Activated CD4-positive, alpha-beta T cell treated with anti-CD3 and anti-CD28 coated beads for 36 hours (primary cell): ENCODE measurements around the gene MPHOSPH8. TPM values are rescaled to one million over a fixed set of nuclear protein-coding genes. Genes with fewer than 3 reads are reported as not detected.

Experiments
- ATAC-seq: fragments of 200-7000 bp; cut with Tn5 transposase; one replicate; pipeline ENCODE4 v1.10.0; 2021; ENCODE audit warnings: mild to moderate bottlenecking, moderate library complexity
- CTCF ChIA-PET: fragments of 350-600 bp; sonication (Branson Sonifier 250); formaldehyde crosslinking; loops from one replicate; lab custom pipeline; 2021; ENCODE audit warnings: antibody characterized with exemption; lab: Charles Lee
- POLR2A ChIA-PET: fragments of 350-600 bp; sonication (Branson Sonifier 250); formaldehyde crosslinking; loops from one replicate; lab custom pipeline; 2021; ENCODE audit warnings: antibody characterized with exemption, inconsistent platforms; lab: Charles Lee
- DNase-seq: peaks from one replicate; pipeline ENCODE4 v3.0.0-alpha.2; 2020
- H3K27ac Mint-ChIP-seq: one replicate; pipeline ENCODE4 v1.8.0; 2021; ENCODE audit warnings: mixed read lengths
- H3K27me3 Mint-ChIP-seq: one replicate; pipeline ENCODE4 v1.8.0; 2021; ENCODE audit warnings: mixed read lengths
- H3K36me3 Mint-ChIP-seq: one replicate; pipeline ENCODE4 v1.8.0; 2021; ENCODE audit warnings: low read depth, mixed read lengths
- H3K4me1 Mint-ChIP-seq: one replicate; pipeline ENCODE4 v1.8.0; 2021; ENCODE audit warnings: mixed read lengths
- H3K4me3 Mint-ChIP-seq: one replicate; pipeline ENCODE4 v1.8.0; 2021; ENCODE audit warnings: mild to moderate bottlenecking, moderate library complexity, mixed read lengths
- H3K9me3 Mint-ChIP-seq: one replicate; pipeline ENCODE4 v1.8.0; 2021; ENCODE audit warnings: low read depth, mixed read lengths
- intact Hi-C, 2 experiments: fragments of 100-400 bp; cut with DNase I in 1 of 2; cut with micrococcal nuclease in 1 of 2; formaldehyde crosslinking; loops; one replicate each; pipeline versions ENCODE4 v1.14.2 to v1.15.1; 2022 to 2024; cut with DNase I, micrococcal nuclease
- total RNA-seq, 2 experiments: library from RNA; stranded (reverse); gene quantifications; one replicate each; pipeline ENCODE4 v1.2.3, GENCODE V29; 2021

MPHOSPH8 gene
- total RNA-seq, 2 experiments from 2014 or later, result 39.1 to 39.8 TPM

DNA sequence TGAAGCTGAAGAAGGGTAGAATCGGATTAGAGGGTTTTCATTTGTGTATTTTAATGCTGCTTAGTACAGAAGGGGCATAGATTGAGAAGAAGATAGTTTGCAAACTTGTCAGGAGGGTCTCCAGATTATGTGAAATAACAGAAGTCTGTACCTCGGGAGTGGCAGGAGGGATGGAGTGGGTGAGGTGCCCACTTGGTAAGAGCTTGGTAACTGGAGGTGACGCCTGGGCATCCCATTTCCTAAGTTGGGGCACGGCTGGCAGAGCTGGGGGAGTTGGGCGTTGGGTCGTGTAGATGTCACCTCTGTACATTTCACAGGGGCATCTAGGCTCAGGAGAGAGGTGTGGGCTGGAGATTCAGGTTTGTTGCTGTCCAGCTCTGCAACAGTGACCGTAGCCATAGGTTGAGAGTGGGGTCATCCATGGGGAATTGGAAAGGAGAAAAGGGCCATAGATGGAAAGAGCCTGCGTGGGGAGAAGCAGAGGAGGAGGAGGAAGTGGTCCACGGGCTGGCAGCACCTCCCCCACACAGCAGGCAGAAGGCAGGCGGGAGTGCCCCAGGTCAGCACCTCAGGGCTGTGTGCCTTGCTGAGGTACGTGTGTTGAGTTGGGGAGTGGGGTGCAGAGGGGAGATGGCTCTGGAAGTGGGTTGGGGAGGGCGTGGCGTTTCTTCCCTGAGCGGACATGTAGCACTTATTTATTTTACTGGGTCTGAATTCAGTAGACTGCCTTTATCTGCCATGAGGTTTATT, 31.2 kb downstream of the MPHOSPH8 start:
- Mint-ChIP-seq H3K27me3 (no peaks in the 10 kb centered on the region), H3K4me1 (no peaks in the 10 kb centered on the region), H3K36me3 (peaks cover 58% of the 10 kb centered on the region), H3K9me3 (no peaks in the 10 kb centered on the region), H3K27ac (peak overlapping the region; percentile 27), H3K4me3 (no peak overlapping the region)
- DNase-seq (no peak), ATAC-seq (no peak)
- ChIA-PET CTCF (interaction anchor here (0.5 kb wide), 1 partner anchor 295 kb away, joined by 3 read pairs; no protein-coding TSS in a partner anchor), POLR2A (no interaction called here)
- intact Hi-C loops, result no loop called here

DNA sequence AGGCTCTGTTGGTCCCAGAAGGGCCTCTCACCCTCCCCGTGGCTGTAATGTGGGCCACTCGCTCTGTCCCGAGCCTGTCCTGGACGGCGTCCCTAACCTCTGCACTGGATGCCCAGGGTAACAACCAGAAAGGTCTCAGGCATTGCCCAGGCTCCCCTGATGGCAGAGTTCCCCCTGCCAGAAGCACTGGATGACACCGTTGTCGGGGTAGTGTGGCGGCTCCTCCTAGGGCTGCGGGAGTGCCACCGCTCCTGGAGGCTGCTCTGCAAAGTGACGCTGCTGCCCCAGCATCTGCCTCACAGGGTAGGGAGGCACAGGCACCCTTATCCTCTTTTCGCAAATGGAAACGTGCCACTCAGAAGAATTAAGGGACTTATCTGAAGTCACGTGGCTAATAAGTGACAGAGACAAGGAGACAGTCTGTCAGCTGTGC, 32.0 kb downstream of the MPHOSPH8 start:
- Mint-ChIP-seq H3K4me1 (no peaks in the 10 kb centered on the region), H3K9me3 (no peaks in the 10 kb centered on the region), H3K27me3 (no peaks in the 10 kb centered on the region), H3K4me3 (no peak overlapping the region), H3K27ac (no peak overlapping the region), H3K36me3 (peaks cover 64% of the 10 kb centered on the region)
- ChIA-PET POLR2A (interaction anchor here (0.6 kb wide), 1 partner anchor 258 kb away, joined by 3 read pairs; no protein-coding TSS in a partner anchor), CTCF (no interaction called here)
- intact Hi-C loops, result no loop called here
- no peak for DNase-seq
- ATAC-seq, result no peak

DNA sequence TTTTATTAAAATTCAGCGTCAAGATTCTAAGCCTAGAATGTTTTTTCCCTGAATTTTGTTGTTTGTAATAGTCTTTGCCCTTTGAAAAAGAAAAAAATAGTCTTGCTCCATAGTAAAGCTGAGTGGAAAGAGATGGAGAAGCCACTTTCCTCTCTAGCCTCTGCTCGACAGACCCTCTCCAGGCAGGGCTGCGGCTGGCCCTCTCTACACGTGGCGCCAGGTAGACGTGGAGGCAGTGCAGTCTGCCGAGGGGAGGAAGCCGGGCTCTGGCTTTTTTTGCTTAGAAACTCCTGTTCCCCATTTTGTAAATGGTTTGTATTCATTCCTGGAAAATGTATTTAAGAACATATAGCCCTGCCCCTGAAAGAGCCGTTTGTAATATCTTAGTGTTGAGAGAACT, 35.3 kb downstream of the MPHOSPH8 start:
- H3K4me3 Mint-ChIP-seq, result no peak overlapping the region
- H3K36me3 Mint-ChIP-seq, result peaks cover 67% of the 10 kb centered on the region
- no peak for DNase-seq
- H3K27me3 Mint-ChIP-seq, result no peaks in the 10 kb centered on the region
- no peak for ATAC-seq
- no peaks in the 10 kb centered on the region for H3K4me1 Mint-ChIP-seq
- ChIA-PET POLR2A (no interaction called here), CTCF (no interaction called here)
- intact Hi-C loops, result no loop called here
- no peaks in the 10 kb centered on the region for H3K9me3 Mint-ChIP-seq
- H3K27ac Mint-ChIP-seq, result peak overlapping the region; percentile 51

DNA sequence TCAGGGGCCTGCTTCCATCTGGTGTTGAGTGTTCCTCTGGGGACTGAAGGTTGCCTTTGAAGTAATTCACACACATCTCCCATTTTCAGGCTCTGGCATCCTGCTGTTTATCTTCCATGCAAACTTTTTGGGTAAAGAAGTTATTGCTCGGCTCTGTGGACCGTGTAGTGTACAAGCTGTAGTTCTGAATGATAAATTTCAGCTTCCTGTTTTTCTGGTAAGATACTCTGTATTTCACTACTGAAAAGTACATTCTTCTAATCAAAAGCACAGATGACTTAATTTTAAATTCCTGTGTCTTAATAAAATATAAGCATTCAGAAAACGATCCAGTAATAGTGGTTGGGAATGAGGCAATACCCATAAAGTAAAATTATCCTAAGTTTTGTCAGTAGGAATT, 36.7 kb downstream of the MPHOSPH8 start:
- peaks cover 68% of the 10 kb centered on the region for H3K36me3 Mint-ChIP-seq

DNA sequence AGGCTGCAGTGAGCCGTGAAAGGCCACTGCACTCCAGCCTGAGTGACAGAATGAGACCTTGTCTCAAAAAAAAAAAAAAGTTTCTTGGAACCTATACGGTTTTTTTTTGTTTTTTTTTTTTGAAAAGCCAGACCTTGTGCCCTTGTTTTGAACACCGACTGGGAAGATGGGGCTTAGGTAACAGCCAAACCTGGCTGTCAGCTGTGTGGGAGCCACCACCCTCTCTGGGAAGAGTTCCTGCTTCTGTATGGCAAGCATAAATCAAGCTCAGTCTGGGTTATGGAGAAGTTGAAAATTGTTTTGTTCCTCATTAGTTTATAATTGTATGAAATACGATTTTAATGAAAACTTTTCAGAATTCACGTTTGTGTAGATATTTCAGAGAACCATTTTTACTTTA, 39.5 kb downstream of the MPHOSPH8 start:
- H3K4me1 Mint-ChIP-seq, result peaks cover 4% of the 10 kb centered on the region
- intact Hi-C loops, result no loop called here
- no peak overlapping the region for H3K27ac Mint-ChIP-seq
- H3K27me3 Mint-ChIP-seq, result no peaks in the 10 kb centered on the region
- H3K4me3 Mint-ChIP-seq, result no peak overlapping the region
- H3K9me3 Mint-ChIP-seq, result no peaks in the 10 kb centered on the region
- ChIA-PET POLR2A (no interaction called here), CTCF (interaction anchor here (0.6 kb wide), 1 partner anchor 1477 kb away, joined by 3 read pairs; no protein-coding TSS in a partner anchor)
- ATAC-seq (no peak), DNase-seq (no peak)
- peaks cover 71% of the 10 kb centered on the region for H3K36me3 Mint-ChIP-seq

More for the DNA sequence above, 36.7 kb downstream of the MPHOSPH8 start:
- H3K4me3 Mint-ChIP-seq, result no peak overlapping the region
- peak overlapping the region; percentile 63 for H3K27ac Mint-ChIP-seq
- H3K9me3 Mint-ChIP-seq, result no peaks in the 10 kb centered on the region
- H3K27me3 Mint-ChIP-seq, result no peaks in the 10 kb centered on the region
- ChIA-PET CTCF (interaction anchor here (0.6 kb wide), 1 partner anchor 54 kb away, joined by 3 read pairs; no protein-coding TSS in a partner anchor), POLR2A (no interaction called here)
- ATAC-seq (no peak), DNase-seq (no peak)
- no peaks in the 10 kb centered on the region for H3K4me1 Mint-ChIP-seq
- intact Hi-C loops, result no loop called here

DNA sequence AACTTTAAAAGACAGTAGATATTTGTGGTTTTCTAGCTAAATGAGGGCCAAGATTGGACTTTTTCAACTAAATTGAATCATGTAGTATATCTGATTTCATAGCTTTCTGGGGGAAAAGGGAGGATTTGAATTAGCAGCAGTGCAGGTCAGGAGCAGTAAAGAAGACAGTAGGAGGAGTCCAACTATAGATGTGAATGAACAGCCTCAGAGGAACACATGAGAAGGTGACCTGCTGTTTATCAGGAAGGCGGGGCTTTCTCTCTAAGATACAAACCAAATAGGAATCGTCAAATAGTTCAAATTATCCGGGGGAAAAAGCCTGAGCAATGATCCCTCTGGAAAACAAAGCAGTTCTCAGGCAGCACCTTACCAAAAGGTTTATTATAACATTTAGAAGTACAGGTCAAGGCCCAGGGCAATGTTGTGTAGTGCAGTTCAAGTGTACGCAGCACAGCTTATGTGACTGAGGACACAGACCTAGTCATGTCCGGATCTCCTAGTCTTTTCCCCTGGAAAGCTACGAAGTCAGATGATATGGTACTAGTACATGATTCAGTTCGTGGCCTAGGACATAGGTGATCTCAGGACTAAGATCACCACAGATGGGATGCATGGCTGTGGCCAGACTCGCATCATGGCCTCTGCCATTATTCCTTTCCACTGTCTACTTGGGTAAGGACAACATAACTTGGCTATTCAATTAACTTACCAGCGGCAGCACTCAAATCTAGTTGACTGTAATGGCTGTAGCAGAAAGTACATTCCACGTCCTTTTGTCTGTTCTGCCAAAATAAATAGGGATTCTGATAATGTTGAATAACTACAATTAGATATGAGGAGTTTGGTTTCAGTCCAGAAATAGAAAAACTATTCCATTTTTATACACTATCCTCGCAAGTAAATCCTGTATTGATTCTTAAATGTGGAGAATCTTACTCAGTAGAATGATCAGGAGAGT, 40.3 kb downstream of the MPHOSPH8 start:
- H3K4me1 Mint-ChIP-seq, result peaks cover 6% of the 10 kb centered on the region
- no peak overlapping the region for H3K4me3 Mint-ChIP-seq
- no peak for DNase-seq
- intact Hi-C loops, result no loop called here
- peaks cover 64% of the 10 kb centered on the region for H3K36me3 Mint-ChIP-seq
- no peaks in the 10 kb centered on the region for H3K27me3 Mint-ChIP-seq
- CTCF ChIA-PET, result interaction anchor here (0.6 kb wide), 1 partner anchor 1476 kb away, joined by 3 read pairs; no protein-coding TSS in a partner anchor
- ATAC-seq, result no peak
- peak overlapping the region; percentile 37 for H3K27ac Mint-ChIP-seq
- no peaks in the 10 kb centered on the region for H3K9me3 Mint-ChIP-seq
- POLR2A ChIA-PET, result no interaction called here

DNA sequence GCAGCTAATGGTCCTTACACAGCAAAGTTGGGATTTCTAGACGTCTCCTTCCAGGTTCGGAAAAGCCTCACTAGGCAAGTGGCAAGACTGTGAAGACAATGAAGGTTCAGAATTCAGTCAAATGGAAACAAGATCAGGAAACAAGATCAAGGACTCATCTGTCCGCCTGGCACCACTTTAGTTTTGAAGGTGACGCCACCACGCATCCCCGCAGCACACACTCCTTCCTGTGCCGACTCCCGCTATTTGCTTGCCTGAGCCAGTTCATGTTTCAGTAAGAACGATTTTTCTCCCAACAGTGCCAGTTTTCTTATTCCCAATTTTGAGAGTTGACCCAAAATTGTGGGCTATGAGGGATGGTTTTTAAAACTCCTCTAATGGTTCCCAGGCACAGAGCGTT, 41.4 kb downstream of the MPHOSPH8 start:
- no peak for DNase-seq
- Mint-ChIP-seq H3K27ac (peak overlapping the region; percentile 64), H3K36me3 (peaks cover 60% of the 10 kb centered on the region), H3K9me3 (no peaks in the 10 kb centered on the region), H3K27me3 (no peaks in the 10 kb centered on the region), H3K4me1 (peaks cover 6% of the 10 kb centered on the region), H3K4me3 (no peak overlapping the region)
- ATAC-seq, result no peak
- CTCF ChIA-PET, result no interaction called here
- intact Hi-C loops, result no loop called here
- POLR2A ChIA-PET, result no interaction called here

DNA sequence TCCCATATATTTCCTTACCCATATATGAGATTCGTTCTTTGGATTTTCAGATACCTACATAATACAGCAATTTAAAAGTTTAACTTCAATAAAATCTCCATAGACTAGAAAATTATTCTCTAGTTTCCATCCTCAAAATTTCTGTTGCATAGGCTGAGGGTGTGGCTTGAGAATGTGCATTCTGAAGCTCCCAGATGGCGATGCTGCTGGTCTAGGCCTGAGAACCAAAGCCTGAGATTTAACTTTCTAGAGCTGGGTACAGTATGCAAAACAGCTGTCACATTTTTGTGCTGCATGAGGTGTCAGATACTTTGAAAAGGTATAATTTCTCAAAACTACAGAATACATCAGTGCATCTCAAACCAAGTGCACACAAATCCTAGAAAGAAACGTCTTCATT, 42.7 kb downstream of the MPHOSPH8 start:
- Mint-ChIP-seq H3K36me3 (peaks cover 53% of the 10 kb centered on the region), H3K9me3 (no peaks in the 10 kb centered on the region), H3K27ac (peak overlapping the region; percentile 20), H3K4me1 (peaks cover 6% of the 10 kb centered on the region), H3K4me3 (no peak overlapping the region), H3K27me3 (no peaks in the 10 kb centered on the region)
- ChIA-PET CTCF (no interaction called here), POLR2A (interaction anchor here (0.7 kb wide), 1 partner anchor 312 kb away, joined by 3 read pairs; no protein-coding TSS in a partner anchor)
- DNase-seq, result no peak
- ATAC-seq, result no peak
- intact Hi-C loops, result no loop called here

DNA sequence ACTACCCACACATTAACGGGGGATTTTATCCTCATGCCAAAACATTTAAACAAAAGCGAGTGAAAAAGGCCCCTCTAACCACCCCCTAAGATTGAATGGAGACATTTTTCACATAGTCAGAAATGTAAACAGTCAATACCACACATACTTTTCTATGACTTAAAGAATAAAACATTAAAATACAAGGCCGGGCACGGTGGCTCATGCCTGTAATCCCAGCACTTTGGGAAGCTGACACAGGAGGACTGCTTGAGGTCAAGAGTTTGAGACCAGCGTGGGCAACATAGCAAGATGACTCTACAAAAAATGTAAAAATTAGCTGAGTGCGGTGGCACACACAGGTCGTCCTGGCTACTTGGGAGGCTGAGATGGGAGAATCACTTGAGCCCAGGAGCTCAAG, 47.3 kb downstream of the MPHOSPH8 start:
- Mint-ChIP-seq H3K27ac (no peak overlapping the region), H3K36me3 (peaks cover 24% of the 10 kb centered on the region), H3K27me3 (no peaks in the 10 kb centered on the region), H3K4me1 (peaks cover 30% of the 10 kb centered on the region), H3K9me3 (no peaks in the 10 kb centered on the region), H3K4me3 (no peak overlapping the region)
- no peak for ATAC-seq
- POLR2A ChIA-PET, result no interaction called here
- CTCF ChIA-PET, result no interaction called here
- intact Hi-C loops, result no loop called here
- DNase-seq, result no peak

DNA sequence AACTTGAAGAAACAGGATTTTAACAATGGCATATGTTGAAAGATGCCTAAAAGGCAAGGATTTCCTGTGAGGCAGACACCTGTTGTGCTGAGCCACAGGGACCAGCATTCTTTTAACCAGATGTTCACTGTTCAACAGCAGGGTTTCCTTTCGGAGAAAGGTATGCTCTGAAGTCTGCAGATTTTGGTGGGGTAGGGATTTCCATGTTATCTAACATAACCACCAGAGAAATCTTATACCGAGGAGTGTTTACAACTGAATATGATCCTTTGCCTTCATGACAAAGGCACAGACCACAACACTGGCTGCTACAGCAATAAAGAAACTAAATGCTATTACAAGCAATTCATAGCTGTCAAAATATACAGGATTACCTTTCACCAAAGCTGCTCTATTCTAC, 48.1 kb downstream of the MPHOSPH8 start:
- ATAC-seq (peak; percentile 88), DNase-seq (peak; percentile 24)
- intact Hi-C loops, result no loop called here
- POLR2A ChIA-PET, result no interaction called here
- H3K9me3 Mint-ChIP-seq, result no peaks in the 10 kb centered on the region
- H3K4me1 Mint-ChIP-seq, result peaks cover 30% of the 10 kb centered on the region
- no peak overlapping the region for H3K27ac Mint-ChIP-seq
- H3K4me3 Mint-ChIP-seq, result no peak overlapping the region
- no peaks in the 10 kb centered on the region for H3K27me3 Mint-ChIP-seq
- H3K36me3 Mint-ChIP-seq, result peaks cover 18% of the 10 kb centered on the region
- CTCF ChIA-PET, result interaction anchor here (0.6 kb wide), 1 partner anchor 77 kb away, joined by 3 read pairs; no protein-coding TSS in a partner anchor

DNA sequence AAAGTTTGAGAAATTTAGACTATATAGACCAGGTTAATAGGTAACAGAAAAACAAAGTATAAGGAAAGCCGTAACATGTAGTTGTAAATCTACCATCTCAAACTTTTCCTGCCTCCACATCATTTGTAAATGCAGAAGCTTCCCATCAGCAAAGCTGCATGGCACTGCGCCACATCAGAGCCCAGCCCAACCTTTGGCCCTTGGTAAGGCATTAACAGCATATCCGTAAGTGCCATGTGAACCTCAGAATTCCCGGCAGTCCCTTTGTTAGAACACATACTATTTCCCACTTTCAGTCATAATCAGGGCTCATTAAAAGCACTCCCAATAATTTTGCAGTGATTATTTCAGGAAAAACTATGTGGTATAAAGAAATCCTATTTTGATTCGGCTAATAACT, 51.6 kb downstream of the MPHOSPH8 start:
- intact Hi-C loops, result no loop called here

More for the DNA sequence above, 51.6 kb downstream of the MPHOSPH8 start:
- DNase-seq, result no peak
- POLR2A ChIA-PET, result no interaction called here
- CTCF ChIA-PET, result interaction anchor here (0.6 kb wide), 1 partner anchor 131 kb away, joined by 3 read pairs; no protein-coding TSS in a partner anchor
- H3K27ac Mint-ChIP-seq, result no peak overlapping the region
- H3K4me1 Mint-ChIP-seq, result peaks cover 24% of the 10 kb centered on the region
- no peak overlapping the region for H3K4me3 Mint-ChIP-seq
- no peak for ATAC-seq
- peaks cover 11% of the 10 kb centered on the region for H3K36me3 Mint-ChIP-seq
- H3K27me3 Mint-ChIP-seq, result no peaks in the 10 kb centered on the region
- H3K9me3 Mint-ChIP-seq, result no peaks in the 10 kb centered on the region
